GM19468 (cell line): ENCODE results near the gene MBD3L4.
"Not testable (repeated sequence)": the region's sequence is repeated elsewhere in the genome, so short reads cannot be mapped to it uniquely, and the experiment has no call there.

Source experiments
- ATAC-seq: cut with Tn5 transposase; IDR thresholded peaks from one replicate; pipeline ENCODE4 v1.9.1; 2021; ENCODE audit warnings: mild to moderate bottlenecking, moderate library complexity, moderate number of reproducible peaks; ENCODE audit not compliant: unreplicated experiment; ENCODE audit errors: extremely low read depth

MBD3L4 gene

DNA sequence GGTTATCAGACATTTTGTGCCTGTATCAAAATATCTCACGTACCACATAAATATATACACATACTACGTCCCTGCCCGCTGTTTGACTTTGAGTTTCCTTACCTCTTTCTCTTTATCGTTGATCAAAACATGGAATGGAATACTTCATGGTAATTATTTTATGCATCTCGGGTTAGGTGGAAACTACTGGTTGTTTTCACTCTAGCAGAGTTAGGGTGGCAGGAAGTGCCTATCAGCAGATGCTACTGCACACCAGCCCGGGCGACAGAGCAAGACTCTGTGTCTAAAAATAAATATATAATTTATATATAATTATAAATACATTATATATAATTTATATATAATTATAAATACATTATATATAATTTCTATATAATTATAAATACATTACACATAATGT lies 12.9 kb upstream of the MBD3L4 start:
- not testable (repeated sequence) for ATAC-seq

DNA sequence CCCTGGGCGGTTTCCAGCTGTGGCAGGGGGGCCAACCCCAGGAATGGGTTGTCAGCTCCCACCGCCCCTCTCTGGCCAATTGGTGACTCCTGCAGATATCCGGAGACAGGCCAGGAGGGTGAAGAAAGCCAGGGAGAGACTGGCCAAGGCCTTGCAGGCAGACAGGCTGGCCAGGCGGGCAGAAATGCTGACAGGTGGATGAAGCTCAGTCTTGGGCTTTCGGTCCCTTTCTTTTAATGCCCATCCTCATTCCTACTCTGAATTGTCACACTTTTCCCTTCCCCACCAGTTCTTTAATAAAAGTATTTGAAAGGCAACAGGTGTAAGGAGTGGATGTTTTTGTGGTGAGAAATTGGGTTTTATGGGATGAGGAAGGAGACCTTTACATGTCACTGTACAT lies 11.4 kb upstream of the MBD3L4 start:
- not testable (repeated sequence) for ATAC-seq

DNA sequence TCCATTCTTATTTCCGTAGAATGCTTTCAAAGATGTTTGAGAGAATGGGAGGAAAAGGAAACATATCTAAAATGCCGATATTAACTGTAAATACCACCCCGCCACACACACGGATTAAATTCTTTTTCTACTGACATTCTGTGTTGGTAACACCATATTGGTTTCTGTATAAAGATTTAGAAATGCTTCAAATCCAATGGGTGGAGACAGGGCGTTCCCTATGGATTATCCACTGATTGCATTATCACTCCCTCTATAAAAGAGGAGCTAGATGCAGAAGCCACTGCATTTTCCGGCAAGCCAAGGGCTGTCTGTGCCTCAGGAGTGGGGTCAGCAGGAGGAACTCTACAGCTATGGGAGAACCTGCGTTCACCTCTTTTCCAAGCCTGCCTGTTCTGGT lies 9.0 kb upstream of the MBD3L4 start, which contains the start of gene MBD3L2:
Gene MBD3L2 (plus strand): TSS at position 301 of the 400 bp plus-strand sequence. CDS start 53 bp downstream, at position 354.
- not testable (repeated sequence) for ATAC-seq

DNA sequence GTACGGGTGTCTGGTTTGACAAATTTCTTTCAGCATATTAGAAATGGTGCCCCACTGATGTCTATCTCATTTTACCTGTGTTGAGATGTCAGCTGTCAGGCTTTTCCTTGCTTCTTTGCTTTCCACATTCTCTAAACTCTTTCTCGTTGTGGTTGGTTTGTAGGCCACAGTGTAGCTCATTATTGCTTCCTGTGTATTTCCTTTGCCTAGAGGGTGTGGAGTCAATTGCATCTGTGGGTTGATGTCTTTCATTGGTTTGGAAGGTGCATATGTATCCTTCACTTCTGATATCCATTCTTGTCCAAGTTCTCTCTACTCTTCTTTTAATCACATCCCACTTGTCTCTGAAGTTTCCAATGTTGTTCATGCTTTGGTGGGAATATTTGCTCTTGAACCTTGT lies 1.6 kb upstream of the MBD3L4 start:
- ATAC-seq = not testable (repeated sequence)

DNA sequence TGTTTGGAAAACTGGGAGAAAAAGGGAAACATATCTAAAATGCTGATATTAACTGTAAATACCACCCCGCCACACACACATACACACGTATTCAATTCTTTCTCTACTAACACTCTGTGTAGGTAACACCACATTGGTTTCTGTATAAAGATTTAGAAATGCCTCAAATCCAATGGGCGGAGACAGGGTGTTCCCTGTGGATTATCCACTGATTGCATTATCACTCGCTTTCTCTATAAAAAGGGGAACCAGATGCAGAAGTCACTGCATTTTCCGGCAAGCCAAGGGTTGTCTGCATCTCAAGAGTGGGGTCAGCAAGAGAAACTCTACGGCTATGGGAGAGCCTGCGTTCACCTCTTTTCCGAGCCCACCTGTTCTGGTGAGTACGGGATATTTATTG lies 9.7 kb downstream of the MBD3L4 start, which contains the start of gene MBD3L5:
Gene MBD3L5 (plus strand): TSS at position 301 of the 400 bp plus-strand sequence. CDS start 34 bp downstream, at position 335.
- not testable (repeated sequence) for ATAC-seq

DNA sequence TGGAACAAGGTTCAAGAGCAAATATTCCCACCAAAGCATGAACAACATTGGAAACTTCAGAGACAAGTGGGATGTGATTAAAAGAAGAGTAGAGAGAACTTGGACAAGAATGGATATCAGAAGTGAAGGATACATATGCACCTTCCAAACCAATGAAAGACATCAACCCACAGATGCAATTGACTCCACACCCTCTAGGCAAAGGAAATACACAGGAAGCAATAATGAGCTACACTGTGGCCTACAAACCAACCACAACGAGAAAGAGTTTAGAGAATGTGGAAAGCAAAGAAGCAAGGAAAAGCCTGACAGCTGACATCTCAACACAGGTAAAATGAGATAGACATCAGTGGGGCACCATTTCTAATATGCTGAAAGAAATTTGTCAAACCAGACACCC lies 11.2 kb downstream of the MBD3L4 start:
- ATAC-seq = not testable (repeated sequence)

DNA sequence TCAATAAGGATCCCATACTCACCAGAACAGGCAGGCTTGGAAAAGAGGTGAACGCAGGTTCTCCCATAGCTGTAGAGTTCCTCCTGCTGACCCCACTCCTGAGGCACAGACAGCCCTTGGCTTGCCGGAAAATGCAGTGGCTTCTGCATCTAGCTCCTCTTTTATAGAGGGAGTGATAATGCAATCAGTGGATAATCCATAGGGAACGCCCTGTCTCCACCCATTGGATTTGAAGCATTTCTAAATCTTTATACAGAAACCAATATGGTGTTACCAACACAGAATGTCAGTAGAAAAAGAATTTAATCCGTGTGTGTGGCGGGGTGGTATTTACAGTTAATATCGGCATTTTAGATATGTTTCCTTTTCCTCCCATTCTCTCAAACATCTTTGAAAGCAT lies 18.6 kb downstream of the MBD3L4 start, which contains the start of gene MBD3L2B:
Gene MBD3L2B (minus strand): TSS at position 101 of the 400 bp plus-strand sequence. CDS start 34 bp downstream, at position 67.
- ATAC-seq = not testable (repeated sequence)

DNA sequence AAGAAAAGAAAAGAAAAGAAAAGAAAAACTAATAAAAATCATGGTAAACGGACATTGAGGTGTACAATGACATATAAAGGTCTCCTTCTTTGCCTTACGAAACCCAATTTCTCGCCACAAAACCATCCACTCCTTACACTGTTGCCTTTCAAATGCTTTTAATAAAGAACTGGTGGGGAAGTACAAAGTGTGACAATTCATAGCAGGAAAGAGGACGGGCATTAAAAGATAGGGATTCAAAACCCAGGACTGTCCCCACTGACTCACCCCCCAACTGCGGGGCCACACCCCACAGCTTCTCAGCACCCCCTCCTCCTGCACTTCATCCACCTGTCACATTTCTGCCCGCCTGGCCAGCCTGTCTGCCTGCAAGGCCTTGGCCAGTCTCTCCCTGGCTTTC lies 21.2 kb downstream of the MBD3L4 start:
- no peak for ATAC-seq

DNA sequence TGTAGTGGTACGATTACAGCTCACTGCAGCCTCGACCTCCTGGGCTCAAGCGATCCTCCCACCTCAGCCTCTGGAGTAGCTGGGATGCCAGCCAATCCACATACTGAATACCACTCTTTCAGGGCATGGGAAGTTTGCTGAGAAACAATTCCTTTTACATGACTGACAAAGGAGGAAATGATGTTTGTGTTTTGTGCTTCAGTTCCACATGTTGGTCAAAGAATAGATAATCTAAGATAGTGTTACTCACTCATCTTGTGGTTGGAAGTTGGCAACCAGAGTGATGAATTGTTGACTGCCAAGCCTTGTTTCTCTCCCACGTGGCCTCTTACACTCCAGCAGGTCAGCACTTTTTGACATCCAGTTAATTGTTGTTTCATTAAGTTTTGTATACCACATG lies 26.3 kb downstream of the MBD3L4 start:
- ATAC-seq = no peak

DNA sequence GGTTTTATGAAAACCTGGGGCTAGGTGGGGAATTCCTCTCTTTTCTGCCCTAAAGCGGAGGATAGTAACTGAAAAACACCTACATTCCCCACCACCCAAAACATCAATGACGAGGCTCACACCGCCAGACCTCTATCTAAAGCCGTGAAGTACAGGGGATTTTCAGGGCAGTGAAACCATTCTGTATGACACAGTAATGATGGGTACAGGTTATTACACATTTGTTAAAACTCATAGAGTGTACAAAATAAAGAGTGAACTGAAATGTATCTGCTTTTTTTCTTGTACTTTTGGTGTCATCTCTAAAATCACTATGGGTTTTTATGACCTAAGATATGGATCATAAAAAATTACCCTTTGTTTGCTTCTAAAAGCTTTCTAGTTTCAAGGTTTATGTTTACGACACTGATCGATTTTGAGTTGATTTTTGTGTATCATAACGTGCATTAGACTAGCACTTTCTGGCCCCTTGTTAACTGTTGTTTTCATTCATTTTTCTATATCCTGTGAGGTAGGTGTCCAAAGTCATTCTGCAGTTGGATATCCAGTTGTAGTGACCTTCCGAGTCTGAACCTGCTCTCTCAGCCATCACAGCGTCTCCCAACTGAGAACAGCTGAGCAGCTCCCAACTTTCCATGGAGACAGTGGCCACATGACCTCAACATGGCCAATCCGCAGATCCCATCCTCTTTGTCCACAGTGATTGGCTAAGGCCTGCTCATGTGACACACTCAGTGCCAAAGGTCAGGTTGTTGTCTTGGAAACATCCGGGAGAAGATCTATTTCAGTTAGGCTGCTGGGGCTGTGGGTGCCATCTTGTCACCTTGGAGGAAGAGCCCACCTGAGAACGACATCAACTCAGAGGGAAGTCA lies 29.0 kb downstream of the MBD3L4 start:
- ATAC-seq = no peak

DNA sequence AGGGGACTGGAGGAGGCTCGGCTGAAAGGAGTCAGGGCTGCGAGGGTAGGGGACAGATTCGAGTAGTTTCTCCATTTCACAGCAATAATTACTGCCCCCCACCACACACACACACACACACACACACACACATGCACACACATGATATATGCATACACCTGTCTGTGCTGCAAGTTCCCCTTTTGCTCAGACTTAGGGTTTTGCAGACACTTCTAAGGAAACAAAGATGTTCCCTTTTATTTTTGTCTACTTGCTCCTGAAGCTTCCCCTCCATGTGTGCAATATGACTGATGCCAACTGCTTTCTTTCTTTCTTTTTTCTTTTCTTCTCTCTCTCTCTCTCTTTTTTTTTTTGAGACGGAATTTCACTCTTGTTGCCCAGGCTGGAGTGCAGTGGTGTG lies 32.1 kb downstream of the MBD3L4 start:
- ATAC-seq = no peak

DNA sequence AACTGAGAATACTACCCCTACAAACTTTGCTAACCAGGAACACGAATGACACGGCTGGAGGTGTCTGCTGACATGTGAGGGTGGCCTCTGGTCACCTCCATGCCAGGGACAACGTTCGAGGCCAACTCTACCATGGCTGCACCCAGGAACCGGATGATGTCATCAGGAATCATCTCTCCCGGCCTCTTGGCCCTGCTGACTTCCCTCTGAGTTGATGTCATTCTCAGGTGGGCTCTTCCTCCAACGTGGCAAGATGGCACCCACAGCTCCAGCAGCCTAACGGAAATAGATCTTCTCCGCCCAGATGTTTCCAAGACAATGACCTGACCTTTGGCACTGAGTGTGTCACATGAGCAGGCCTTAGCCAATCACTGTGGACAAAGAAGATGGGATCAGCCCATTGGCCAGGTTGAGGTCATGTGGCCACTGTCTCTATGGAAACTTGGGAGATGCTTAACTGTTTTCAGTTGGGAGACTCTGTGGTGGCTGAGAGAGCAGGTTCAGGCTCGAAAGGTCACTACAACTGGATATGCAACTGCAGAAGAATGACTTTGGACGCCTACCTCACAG lies 33.8 kb downstream of the MBD3L4 start:
- ATAC-seq = no peak

DNA sequence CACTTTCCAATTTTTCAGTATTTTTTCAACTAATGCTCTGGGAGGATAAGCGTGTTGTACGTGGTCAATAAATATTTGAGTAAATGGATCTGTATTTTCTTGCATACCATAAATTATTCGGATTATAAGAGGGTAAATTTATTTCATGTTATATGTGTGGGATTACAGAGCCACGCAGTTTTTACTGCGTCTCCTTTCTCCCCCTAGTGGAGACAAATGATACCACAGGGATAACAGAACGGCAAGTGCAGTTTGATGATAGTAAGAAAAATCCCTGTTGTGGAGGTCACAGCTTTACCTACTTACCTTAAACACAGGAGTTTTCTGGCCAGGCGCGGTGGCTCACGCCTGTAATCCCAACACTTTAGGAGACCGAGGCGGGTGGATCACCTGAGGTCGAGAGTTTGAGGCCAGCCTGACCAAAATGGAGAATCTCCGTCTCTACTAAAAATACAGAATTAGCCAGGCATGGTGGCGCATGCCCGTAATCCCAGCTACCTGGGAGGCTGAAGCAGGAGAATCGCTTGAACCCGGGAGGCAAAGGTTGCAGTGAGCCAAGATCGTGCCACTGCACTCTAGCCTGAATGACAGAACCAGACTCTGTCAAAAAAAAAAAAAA lies 35.6 kb downstream of the MBD3L4 start:
- ATAC-seq = no peak

DNA sequence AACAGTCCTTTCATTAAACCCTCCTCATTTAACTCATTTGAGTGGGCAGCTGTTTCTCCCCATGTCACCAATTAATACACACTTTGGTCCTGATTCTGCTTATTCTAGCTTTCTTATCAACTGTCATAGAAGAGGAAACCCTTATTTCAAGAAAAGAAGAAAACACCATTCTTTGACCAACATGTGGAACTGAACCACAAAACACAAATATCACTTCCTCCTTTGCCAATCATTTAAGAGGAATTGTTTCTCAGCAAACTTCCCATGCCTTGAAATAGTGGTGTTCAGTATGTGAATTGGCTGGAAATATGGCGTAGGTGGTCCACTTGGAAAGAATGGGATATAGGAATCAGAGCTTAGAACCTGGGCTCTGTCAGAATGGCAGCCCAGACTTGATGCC lies 39.2 kb downstream of the MBD3L4 start:
- no peak for ATAC-seq

DNA sequence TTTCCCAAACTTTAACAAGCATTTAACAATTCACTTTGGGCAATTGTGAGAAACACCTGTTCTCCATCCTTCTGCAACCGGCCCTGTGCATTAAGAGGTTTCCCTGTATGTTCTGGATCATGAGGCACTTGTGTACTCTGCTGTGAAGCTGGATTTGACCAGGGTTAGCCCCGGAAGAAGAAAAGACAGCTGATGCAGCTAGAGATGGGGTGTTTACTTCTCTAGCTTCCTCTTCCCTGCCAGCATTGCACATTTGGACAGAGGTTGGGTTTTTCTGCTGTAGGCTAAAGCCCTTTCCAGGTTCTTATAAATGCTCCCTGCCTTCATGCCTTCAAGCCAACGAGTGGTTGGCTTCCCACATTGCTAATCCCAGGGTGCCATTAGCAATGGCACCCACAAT lies 39.6 kb downstream of the MBD3L4 start:
- ATAC-seq = no peak

DNA sequence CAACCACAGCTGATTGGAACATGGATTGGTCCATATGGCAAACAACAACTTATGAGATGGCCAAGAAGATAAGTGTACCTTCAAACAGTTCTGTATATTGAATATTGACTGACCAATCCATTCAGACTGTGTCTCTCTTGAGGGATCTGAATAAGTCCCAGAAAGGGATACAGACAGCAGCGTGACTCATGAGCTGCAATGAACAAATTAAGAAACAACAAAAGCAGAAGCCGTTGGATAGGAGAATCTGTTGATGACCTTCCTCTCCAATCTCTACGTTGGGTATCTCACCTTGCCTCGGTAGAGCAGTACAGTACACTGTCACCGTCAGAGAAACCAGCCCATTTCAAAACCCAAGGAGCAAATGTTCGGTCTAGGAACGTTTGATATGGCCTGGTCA lies 40.0 kb downstream of the MBD3L4 start:
- no peak for ATAC-seq

DNA sequence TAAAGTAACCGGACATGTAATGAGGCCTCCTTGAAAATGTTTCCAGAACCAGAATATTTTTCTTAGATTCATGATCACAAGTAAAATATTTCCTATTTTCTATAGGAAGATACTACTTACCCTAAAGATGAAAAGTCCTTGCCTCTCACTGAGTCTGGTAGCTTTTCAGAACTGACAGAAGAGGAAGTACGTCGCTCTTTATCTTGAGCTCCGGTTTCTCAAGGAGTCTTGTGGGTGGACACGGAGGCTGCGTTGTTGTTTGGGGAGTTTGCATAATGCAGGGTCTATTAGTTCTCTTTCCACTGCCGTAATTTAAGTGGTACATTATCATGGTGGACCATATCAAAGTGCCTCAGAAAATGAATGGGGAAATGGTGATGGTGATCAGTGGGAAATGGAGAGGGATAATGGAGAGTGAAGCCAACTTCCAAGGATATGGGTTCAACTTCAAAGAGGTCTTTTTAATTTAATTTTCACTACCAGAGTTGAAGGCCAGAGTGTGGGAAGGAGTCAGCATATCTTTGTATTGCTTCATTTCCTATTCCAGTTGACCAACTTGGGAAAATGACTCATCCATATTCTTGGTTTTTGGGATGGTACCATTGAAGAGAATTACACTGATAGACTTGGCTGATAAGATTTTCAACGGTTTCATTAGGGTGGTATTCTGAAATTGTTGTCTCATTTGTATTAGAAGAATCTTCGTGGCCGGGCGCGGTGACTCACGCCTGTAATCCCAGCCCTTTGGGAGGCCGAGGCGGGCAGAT lies 42.1 kb downstream of the MBD3L4 start:
- ATAC-seq = no peak

DNA sequence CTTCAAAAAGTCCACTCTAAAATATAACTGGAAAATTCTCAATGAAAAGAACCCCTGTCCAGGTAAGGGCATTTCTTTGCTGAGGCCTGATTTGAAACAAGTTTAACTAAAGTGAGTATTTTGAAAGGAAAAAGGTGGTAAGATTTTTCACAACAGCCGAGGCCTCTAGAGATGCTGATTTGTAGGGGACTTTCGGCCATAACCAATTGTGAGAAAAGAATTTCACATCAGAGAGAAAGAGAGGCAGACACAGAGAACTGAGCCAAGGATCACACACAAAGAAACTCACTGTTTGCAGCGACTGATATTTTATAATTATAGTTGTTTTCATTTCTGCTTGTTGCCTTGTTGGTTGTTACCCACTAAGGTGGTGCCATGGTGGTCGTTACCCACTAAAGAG lies 43.2 kb downstream of the MBD3L4 start:
- no peak for ATAC-seq

DNA sequence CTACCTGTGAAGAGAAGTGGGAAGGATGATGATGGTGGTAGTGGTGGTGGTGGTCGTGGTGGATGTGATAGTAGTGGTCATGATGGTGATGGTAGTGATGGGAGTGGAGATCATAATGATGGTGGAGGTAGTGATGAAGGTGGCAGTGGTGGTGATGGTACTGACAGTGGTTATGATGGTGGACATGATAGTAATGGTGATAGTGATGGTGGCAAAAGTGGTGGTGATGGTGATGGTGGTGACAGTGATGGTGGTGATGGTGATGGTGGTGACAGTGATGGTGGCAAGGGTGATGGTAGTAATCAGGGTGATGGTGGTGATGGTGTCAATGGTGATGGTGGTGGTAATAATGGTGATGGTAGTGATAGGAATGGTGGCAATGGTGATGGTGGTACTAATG lies 44.9 kb downstream of the MBD3L4 start:
- no peak for ATAC-seq

DNA sequence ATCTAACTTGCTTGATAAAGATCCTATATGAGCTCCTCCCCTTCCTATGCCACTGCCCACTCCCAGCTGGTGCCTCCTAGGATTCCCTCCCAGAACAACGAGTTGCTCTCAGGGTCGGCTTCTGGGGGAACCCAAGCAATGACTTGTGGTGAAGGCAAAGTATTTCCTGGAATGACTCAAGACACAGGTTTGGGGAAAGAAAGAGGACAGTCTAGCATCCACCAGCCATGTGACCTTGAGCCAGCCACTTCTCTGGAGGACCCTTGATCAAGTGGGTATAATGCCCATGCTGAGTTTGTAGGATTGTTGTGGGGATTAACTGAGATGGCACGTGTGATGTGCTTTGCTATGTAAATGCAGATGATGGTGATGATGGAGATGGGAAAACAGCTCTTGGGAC lies 51.7 kb downstream of the MBD3L4 start:
- ATAC-seq = no peak
